Activated CD4-positive, alpha-beta T cell treated with anti-CD3 and anti-CD28 coated beads, Interleukin-2, amount 10 ng/mL, durations not matched to agents 7 days and 5 days (primary cell): Measurements from ENCODE around the gene FAM83F. TPM values are rescaled to one million over a fixed set of nuclear protein-coding genes. Genes with fewer than 3 reads are reported as not detected.
"Not testable (repeated sequence)": the region's sequence is repeated elsewhere in the genome, so short reads cannot be mapped to it uniquely, and the experiment has no call there.

ENCODE experiments used
- CTCF ChIA-PET: fragments of 350-600 bp; sonication (Branson Sonifier 250); formaldehyde crosslinking; loops from one replicate; lab custom pipeline; 2021; ENCODE audit warnings: antibody characterized with exemption; lab: Charles Lee
- POLR2A ChIA-PET: fragments of 350-600 bp; sonication (Branson Sonifier 250); formaldehyde crosslinking; loops from one replicate; lab custom pipeline; 2021; ENCODE audit warnings: antibody characterized with exemption; lab: Charles Lee
- DNase-seq: peaks from one replicate; pipeline ENCODE4 v3.0.0-alpha.2; 2020
- H3K27ac Mint-ChIP-seq: one replicate; pipeline ENCODE4 v1.8.0; 2021; ENCODE audit warnings: mild to moderate bottlenecking, moderate library complexity, mixed read lengths
- H3K27me3 Mint-ChIP-seq: one replicate; pipeline ENCODE4 v1.8.0; 2021; ENCODE audit warnings: mixed read lengths
- H3K36me3 Mint-ChIP-seq: one replicate; pipeline ENCODE4 v1.8.0; 2021; ENCODE audit warnings: low read depth, mixed read lengths
- H3K4me1 Mint-ChIP-seq: one replicate; pipeline ENCODE4 v1.8.0; 2021; ENCODE audit warnings: mixed read lengths
- H3K4me3 Mint-ChIP-seq: one replicate; pipeline ENCODE4 v1.8.0; 2021; ENCODE audit warnings: mild to moderate bottlenecking, moderate library complexity, mixed read lengths
- H3K9me3 Mint-ChIP-seq: one replicate; pipeline ENCODE4 v1.8.0; 2021; ENCODE audit warnings: mixed read lengths
- total RNA-seq, 2 experiments: library from RNA; stranded (reverse); gene quantifications; one replicate each; pipeline ENCODE4 v1.2.3, GENCODE V29; 2021

Gene FAM83F
- under 1 TPM; 0.04 to 0.05 TPM for total RNA-seq

- no peaks in the 10 kb centered on the region for H3K36me3 Mint-ChIP-seq
- DNase-seq, result peak; percentile 13
- H3K4me3 Mint-ChIP-seq, result peak within 1 kb of the TSS; percentile 16
- H3K4me1 Mint-ChIP-seq, result peaks cover 8% of the 10 kb centered on the region
- ChIA-PET POLR2A (no interaction called here), CTCF (interaction anchor here (1.1 to 1.6 kb wide), 4 partner anchors 13 to 905 kb away, joined by 3 to 8 read pairs (median 4); no protein-coding TSS in a partner anchor)
- H3K27me3 Mint-ChIP-seq, result peaks cover 38% of the 10 kb centered on the region
- no peaks in the 10 kb centered on the region for H3K9me3 Mint-ChIP-seq
- H3K27ac Mint-ChIP-seq, result no peak within 1 kb of the TSS
Measured at GRCh38 chr22:39994566-39995392, at the start of gene FAM83F. TSS of gene FAM83F (plus strand) at chr22:39994954. CDS start at chr22:39995043, 89 bp downstream.

- Mint-ChIP-seq H3K4me1 (peaks cover 94% of the 10 kb centered on the region), H3K27me3 (no peaks in the 10 kb centered on the region), H3K9me3 (peaks cover 2% of the 10 kb centered on the region), H3K27ac (no peak overlapping the region), H3K36me3 (peaks cover 75% of the 10 kb centered on the region), H3K4me3 (no peak overlapping the region)
- CTCF ChIA-PET, result interaction anchor here (1.0 to 1.4 kb wide), 2 partner anchors 12 to 21 kb away, joined by 3 to 5 read pairs; no protein-coding TSS in a partner anchor
- POLR2A ChIA-PET, result no interaction called here
- no peak for DNase-seq
Measured at GRCh38 chr22:39946126-39946502, 48.6 kb upstream of the FAM83F start.

GRCh38 chr22:39946503-39947219, 48.1 kb upstream of the FAM83F start:
- no peak for DNase-seq
- no peak overlapping the region for H3K27ac Mint-ChIP-seq
- CTCF ChIA-PET, result interaction anchor here (0.9 to 1.4 kb wide), 5 partner anchors 13 to 54 kb away, joined by 3 to 5 read pairs (median 3); no protein-coding TSS in a partner anchor
- no peak overlapping the region for H3K4me3 Mint-ChIP-seq
- POLR2A ChIA-PET, result no interaction called here
- peaks cover 4% of the 10 kb centered on the region for H3K9me3 Mint-ChIP-seq
- peaks cover 94% of the 10 kb centered on the region for H3K4me1 Mint-ChIP-seq
- no peaks in the 10 kb centered on the region for H3K27me3 Mint-ChIP-seq
- peaks cover 78% of the 10 kb centered on the region for H3K36me3 Mint-ChIP-seq

- peaks cover 93% of the 10 kb centered on the region for H3K4me1 Mint-ChIP-seq
- no peak for DNase-seq
- H3K36me3 Mint-ChIP-seq, result peaks cover 82% of the 10 kb centered on the region
- ChIA-PET POLR2A (no interaction called here), CTCF (interaction anchor here (0.9 to 1.3 kb wide), 3 partner anchors 15 to 55 kb away, joined by 3 read pairs; no protein-coding TSS in a partner anchor)
- peaks cover 4% of the 10 kb centered on the region for H3K9me3 Mint-ChIP-seq
- H3K27ac Mint-ChIP-seq, result no peak overlapping the region
- H3K27me3 Mint-ChIP-seq, result no peaks in the 10 kb centered on the region
- no peak overlapping the region for H3K4me3 Mint-ChIP-seq
Measured at GRCh38 chr22:39947220-39948216, 47.2 kb upstream of the FAM83F start.

- ChIA-PET POLR2A (interaction anchor here (0.6 kb wide), 1 partner anchor 275 kb away, joined by 5 read pairs; no protein-coding TSS in a partner anchor), CTCF (interaction anchor here (0.5 to 1.9 kb wide), 4 partner anchors 8 to 149 kb away, joined by 3 to 5 read pairs (median 3); no protein-coding TSS in a partner anchor)
- no peak for DNase-seq
- H3K36me3 Mint-ChIP-seq, result peaks cover 86% of the 10 kb centered on the region
- peak overlapping the region; percentile 14 for H3K27ac Mint-ChIP-seq
- H3K4me1 Mint-ChIP-seq, result peaks cover 90% of the 10 kb centered on the region
- H3K4me3 Mint-ChIP-seq, result no peak overlapping the region
- peaks cover 4% of the 10 kb centered on the region for H3K9me3 Mint-ChIP-seq
- H3K27me3 Mint-ChIP-seq, result no peaks in the 10 kb centered on the region
Measured at GRCh38 chr22:39949964-39950737, 44.6 kb upstream of the FAM83F start.

- Mint-ChIP-seq H3K36me3 (peaks cover 92% of the 10 kb centered on the region), H3K4me3 (peak overlapping the region; percentile 6), H3K4me1 (peaks cover 88% of the 10 kb centered on the region), H3K27ac (peak overlapping the region; percentile 76)
- not testable (repeated sequence) for H3K27me3 Mint-ChIP-seq, H3K9me3 Mint-ChIP-seq
- DNase-seq, result peak; percentile 58
- ChIA-PET CTCF (interaction anchor here (0.6 to 0.8 kb wide), 4 partner anchors 11 to 417 kb away, joined by 3 to 5 read pairs (median 4); no protein-coding TSS in a partner anchor), POLR2A (interaction anchor here (0.6 kb wide), 1 partner anchor 215 kb away, joined by 6 read pairs; no protein-coding TSS in a partner anchor)
Measured at GRCh38 chr22:39951603-39952293, 43.0 kb upstream of the FAM83F start.

- Mint-ChIP-seq H3K27ac (peak overlapping the region; percentile 76), H3K27me3 (no peaks in the 10 kb centered on the region), H3K4me1 (peaks cover 88% of the 10 kb centered on the region), H3K9me3 (peaks cover 4% of the 10 kb centered on the region), H3K36me3 (peaks cover 93% of the 10 kb centered on the region), H3K4me3 (peak overlapping the region; percentile 6)
- POLR2A ChIA-PET, result no interaction called here
- no peak for DNase-seq
- CTCF ChIA-PET, result interaction anchor here (0.6 to 1.5 kb wide), 3 partner anchors 10 to 423 kb away, joined by 3 to 4 read pairs (median 4); no protein-coding TSS in a partner anchor
Measured at GRCh38 chr22:39952347-39952746, 42.4 kb upstream of the FAM83F start.

- peak overlapping the region; percentile 14 for H3K4me3 Mint-ChIP-seq
- no peaks in the 10 kb centered on the region for H3K27me3 Mint-ChIP-seq
- no peak for DNase-seq
- CTCF ChIA-PET, result interaction anchor here (0.9 to 1.5 kb wide), 8 partner anchors 10 to 424 kb away, joined by 3 to 4 read pairs (median 3); no protein-coding TSS in a partner anchor
- H3K4me1 Mint-ChIP-seq, result peaks cover 89% of the 10 kb centered on the region
- peaks cover 91% of the 10 kb centered on the region for H3K36me3 Mint-ChIP-seq
- H3K9me3 Mint-ChIP-seq, result peaks cover 4% of the 10 kb centered on the region
- peak overlapping the region; percentile 84 for H3K27ac Mint-ChIP-seq
- POLR2A ChIA-PET, result no interaction called here
Measured at GRCh38 chr22:39953101-39953500, 41.7 kb upstream of the FAM83F start.

GRCh38 chr22:39954584-39955055, 40.1 kb upstream of the FAM83F start:
- no peak for DNase-seq
- Mint-ChIP-seq H3K27me3 (no peaks in the 10 kb centered on the region), H3K4me1 (peaks cover 89% of the 10 kb centered on the region), H3K9me3 (peaks cover 4% of the 10 kb centered on the region), H3K36me3 (peaks cover 91% of the 10 kb centered on the region), H3K4me3 (no peak overlapping the region), H3K27ac (no peak overlapping the region)
- ChIA-PET CTCF (interaction anchor here (1.5 kb wide), 1 partner anchor 18 kb away, joined by 3 read pairs; no protein-coding TSS in a partner anchor), POLR2A (no interaction called here)

GRCh38 chr22:39955675-39956074, 39.1 kb upstream of the FAM83F start:
- CTCF ChIA-PET, result interaction anchor here (1.0 kb wide), 1 partner anchor 51 kb away, joined by 3 read pairs; no protein-coding TSS in a partner anchor
- Mint-ChIP-seq H3K36me3 (peaks cover 91% of the 10 kb centered on the region), H3K9me3 (peaks cover 4% of the 10 kb centered on the region), H3K27ac (no peak overlapping the region), H3K4me1 (peaks cover 89% of the 10 kb centered on the region), H3K27me3 (no peaks in the 10 kb centered on the region), H3K4me3 (no peak overlapping the region)
- POLR2A ChIA-PET, result no interaction called here
- DNase-seq, result no peak
